NOMO-1 treated with DMSO at 0.1 percent for 48 hours (cell line): ENCODE measurements around the gene CERKL.
A peak's percentile ranks its signal among the peaks of the same experiment; 100 is the strongest.

Experiments used
- DNase-seq: peaks from one replicate; lab custom pipeline; 2025; ENCODE audit not compliant: unreplicated experiment; lab: John Stamatoyannopoulos, UW

The CERKL gene

DNA sequence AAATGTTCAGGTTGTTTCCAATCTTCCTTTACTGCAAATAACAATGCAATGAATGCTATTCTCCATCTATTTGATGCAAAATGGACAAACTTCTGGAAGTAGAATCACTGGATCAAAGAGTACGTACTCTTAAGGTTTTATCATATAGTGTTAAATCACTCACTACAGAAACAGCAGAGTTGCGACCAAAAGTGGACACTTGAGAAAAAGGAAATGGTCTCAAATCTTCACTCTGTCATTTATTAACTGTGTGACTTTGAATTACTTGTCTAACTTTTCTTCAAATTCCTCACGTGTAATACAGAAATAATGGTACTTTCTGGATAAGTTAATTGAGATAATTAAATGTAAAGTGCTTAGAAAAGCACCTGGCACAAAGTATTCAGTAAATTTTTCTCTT, 78.1 kb downstream of the CERKL start:
- no peak for DNase-seq

DNA sequence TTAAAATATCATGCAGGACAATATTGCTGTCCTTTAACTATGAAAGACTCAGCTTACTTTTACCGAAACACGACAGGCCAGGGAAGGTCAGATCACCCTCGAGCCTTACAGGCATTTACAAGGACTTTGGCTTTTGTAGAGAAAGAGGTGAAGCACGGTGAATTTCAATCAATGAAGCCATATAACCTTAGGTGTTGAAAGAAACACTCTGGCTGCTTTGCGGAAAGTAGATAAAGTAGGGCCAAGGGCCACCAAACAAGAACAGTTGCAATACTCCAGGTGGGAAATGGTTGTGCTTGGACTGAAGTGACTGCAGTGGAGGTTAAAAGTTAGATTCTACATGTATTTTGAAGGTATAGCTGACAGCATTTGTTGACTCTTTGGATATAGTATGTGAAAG, 80.5 kb downstream of the CERKL start:
- DNase-seq, result no peak

DNA sequence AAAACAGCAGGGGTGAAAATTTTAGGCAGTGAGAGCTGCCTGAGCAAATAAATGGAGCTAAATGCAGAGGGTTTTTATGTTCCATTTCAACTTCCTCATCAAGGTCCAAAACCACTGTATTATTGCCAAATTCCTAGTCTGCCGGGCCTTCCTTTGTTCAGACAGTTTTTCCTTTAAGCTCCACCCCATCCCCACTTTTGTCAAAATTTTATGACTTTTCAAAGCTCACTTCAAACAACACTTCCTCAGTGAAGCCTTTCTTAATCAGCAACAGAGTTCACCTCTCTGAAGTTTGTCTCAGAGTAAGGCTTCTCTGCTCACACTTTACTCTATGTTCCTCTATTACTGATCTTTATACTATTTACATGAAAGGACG, 81.3 kb downstream of the CERKL start:
- peak; percentile 93 for DNase-seq

DNA sequence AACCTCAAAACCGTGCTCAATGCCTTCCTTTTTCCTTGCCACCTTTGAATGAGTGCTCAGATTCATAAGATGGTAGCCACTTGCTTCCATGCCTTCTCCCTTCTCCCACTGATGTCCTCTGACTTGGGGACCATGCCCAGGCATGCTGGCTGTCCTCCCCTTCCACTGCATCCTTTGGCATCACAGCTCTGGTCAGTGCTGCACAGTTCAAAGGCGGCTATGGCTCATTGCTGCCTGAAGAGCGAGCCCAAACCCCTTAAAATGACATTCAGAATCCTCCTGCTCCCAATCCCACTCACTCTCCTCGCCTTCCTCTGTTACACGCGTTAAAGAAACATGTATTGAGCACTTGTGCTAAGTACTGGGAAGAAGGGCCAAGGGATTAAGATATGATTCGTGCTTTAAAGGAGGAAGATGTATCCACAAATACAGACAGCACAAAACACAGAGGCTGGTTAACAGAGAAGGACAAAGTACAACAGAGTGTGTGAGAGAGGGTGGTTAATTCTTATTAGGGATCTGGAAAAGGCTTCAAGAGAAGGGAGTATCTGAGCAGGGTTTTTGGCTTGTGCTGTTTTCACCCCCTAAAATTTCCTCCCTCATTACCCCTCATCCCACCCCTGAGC, 81.8 kb downstream of the CERKL start:
- DNase-seq, result no peak

DNA sequence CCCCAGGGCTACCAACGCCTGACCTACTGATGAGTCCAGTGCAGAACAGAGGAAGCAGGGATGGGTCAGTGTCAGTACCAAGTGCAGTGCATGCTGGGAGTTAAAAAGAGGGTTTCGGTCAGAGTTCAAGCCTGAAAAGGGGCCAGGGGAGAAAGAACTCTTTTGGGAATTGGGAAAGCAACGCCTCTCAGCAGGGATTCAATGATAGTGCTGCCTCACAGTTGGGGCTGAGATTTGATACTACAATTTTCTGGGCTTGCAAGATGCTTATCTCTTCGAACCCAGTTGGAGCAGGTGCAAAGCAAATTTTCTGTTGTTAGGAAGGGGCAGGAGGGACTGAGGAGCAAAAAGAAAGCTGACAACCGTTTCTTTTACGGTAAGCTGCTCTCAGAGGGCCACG, 82.6 kb downstream of the CERKL start:
- DNase-seq, result no peak

DNA sequence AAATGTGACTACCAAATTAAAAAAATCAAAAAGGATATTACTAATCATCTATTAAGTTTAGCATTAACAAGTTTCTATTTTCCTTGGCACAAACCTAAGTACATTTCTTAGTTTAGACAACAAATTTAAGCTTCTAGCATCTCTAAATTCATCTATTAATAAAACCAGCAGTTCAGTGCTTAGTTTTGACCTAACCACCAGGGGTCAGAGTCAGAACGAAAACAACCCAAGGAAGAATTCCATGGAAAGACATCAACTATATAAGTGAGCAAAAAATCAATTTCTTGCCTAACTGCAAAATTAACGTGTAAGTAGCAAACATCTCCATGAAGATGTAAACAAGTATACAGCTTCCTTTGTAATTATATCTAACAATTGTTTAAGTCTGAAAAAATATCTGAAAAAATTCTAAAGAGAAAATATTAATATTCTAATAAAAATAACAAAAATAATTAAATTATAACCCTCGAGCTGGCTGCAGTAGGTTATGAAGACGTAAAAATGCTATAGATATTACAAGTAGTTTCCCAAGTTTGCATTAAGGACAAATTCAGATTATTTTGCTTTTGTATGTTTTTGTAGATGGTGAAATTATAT, 83.7 kb downstream of the CERKL start:
- peak; percentile 32 for DNase-seq

DNA sequence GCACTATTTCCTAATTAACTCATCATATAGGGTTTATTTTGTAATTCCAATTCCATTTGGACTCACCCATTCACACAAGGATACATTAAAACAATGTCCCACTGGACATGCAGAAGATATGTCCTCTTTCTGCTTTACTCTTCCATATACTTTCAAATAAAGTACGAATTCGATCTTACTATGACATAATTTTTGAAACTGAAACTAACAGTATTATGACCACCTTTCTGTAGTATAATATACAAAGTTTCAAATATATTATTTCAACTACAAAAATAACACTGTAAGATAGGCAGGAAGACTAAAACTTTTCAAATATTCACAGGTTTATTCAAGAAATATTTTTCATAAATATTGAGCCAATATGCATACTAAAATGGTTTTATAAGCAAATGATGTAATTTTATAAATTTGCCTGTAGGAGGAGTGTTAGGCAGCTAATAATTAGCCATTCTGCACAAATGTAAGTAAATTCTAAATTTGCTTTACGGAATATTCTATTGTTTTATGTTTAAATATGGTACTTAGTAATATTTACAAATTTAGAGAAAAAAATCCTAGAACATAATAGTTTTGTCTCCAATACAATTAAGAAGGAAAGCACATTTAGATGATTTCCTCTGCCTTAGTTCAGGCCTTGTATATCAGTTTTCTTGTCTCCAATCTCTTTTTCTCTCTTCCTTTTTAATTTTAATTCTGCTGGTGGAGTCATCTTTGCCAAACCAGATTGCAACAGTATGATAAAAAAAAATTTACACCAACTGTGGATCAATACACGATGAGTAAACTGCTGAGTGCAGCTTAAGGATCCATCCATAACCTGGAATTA, 85.9 kb downstream of the CERKL start:
- DNase-seq, result peak; percentile 30

DNA sequence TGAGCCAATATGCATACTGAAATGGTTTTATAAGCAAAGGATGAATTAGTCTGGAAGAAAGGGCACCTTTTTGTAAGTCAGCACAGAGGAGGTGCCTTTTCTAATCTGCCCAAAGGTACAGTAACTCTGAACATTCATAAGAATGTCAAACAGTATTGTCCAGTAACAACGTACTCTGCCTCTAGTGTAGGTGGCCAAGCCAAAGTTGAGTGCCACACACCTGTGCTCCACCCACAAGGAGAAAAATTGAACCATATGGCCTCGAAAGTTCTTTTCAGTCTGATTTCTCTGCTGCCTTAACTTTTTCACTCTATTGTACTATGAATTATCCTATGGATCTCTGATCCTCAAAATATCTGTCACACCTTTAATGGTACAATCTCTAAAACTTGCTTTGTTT, 86.8 kb downstream of the CERKL start:
- no peak for DNase-seq

DNA sequence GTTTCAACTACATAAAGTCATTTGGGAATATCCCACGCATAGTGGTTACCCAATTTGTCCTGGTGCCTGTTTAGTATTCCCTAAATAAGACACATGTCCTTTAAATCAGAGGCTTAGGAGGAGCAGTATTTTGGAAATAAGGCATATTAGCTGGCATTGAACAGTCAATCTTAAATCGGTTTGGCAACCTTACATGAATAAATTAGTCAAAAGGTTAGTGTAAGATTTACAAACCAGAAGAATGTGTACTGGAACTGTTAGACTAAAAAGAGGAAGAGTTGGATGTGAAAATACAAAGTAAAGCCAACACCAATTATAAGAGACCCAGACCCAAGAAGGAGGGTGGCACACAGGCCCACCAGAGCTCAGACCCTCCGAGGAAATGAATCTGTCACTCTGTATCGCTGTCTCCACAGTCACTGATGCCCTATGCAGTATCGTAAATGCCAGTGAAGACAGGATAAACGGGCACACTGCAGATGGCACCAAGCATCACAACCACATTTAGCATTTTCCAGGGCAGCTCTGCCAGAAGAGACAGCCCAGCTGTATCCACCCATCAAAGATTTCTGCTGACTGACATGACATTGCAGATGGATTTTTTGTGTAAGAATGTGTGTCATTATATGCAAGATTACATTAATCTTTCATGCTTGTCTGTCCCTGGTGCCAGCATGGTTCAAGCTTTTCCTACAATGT, 90.4 kb downstream of the CERKL start:
- DNase-seq, result no peak

DNA sequence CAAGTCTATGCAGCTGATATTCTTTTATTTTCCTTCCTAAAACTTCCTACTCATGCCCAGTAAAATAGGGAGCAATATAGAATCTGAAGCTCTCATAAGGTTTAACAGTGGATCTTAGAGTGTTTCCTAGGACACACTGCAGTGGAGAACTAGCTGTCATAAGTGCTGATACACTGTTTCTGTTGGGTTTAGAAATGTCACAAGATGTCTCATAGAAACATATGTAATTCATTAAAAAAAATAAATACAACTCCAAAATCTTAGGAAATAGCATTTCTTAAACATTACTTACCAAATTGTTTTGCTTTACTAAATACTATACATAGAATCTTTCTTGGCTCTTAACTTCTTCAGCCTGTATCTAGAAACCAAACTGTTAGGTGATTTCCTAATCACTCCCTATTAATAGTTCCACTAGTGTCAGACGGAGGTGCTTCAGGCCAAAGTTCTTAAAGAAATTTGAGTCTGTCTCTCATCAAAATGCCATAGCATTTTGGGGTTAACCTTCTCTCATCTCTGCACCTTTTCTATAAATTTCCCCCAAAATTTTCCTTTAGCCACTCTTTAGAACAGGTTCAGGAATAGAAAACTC, 93.7 kb downstream of the CERKL start:
- peak; percentile 32 for DNase-seq

DNA sequence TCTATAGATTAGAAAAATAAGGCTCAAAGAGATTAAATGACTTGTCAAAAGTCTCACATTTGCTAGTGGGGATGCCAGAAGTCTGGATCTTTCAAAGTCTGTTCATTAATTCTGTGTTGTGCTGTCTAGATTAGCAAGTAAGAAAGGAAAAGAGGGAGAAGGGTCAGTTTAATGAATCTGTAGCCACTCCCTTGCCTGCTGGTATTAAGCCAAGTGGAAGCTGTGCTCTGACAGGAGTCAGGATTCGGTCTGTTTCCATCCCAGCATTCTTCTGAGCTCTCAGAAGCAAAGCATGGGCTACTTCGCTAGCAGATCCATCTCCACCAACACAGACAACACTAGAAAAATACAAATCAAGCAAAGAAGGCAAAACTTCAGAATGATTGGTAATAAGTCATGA, 98.5 kb downstream of the CERKL start:
- DNase-seq, result no peak

DNA sequence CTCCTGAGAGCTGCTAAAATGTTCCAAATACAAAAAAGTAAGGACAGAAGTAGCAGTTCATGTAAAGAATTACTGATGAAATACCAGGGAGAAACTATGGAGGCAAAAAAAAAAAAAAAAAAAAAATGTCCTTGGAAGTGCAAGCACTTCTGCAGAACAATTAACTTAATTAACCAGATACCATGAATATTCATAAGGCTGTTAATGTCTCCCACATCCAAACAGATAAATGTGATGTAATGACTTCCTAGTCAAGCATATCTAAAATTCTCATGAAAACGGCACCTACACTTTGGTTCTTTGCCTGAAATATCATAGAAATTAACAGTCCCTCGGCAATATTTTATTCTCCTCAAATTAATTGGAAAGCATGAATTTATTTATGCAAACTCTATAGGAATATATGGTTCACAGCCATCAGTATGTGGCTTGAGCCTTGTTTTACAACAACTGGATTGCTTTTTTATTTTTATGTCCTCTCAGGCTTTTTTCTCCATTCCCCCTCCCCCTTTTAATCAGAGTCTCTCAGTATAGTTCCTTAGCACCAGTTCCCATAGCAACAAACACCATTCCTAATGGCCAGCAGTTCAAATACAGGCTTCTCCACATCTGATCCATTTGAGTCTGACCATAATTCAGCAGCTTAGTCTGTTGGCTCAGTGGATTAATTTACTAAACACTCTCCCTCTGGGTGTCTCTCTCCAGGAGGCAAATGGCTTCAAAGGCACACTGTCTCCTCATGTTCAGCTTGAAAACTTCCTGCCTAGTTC, 102.7 kb downstream of the CERKL start:
- DNase-seq, result no peak

DNA sequence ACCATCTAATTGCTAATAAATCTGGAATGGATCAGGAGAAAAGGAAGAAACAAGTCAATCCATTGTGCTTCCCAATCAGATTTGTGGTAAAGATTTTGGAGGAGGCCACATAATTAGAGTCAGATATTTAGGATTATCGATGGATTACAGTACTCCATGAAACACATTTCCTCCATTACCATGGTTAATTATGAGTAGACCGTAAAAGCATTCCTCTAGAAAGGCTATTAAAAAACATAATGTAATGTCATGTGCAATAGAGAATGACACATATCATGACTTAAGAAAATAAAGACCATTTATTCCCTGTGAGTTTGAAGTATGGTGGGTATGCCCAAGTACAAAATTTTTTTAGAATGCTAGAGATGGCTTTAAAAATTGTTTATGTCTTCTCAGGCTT, 103.7 kb downstream of the CERKL start:
- no peak for DNase-seq

DNA sequence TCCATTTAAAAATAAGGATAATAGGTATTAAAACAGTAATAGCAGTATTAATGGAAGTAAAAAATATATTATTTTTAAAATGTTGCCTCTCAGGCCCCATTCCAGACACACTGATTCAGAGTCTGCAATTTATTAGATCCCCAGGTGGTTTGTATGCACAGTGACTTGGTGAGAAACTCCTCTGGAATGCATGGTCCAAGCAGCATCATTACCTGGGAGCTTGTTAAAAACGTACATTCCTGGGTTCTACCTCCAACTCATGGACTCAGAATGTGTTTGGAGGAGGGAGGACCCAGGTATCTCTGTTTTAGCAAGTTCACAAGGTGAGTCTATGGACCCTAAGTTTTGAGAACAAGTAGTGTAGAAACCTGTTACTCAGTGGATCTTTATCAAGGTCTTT, 104.1 kb downstream of the CERKL start:
- no peak for DNase-seq

DNA sequence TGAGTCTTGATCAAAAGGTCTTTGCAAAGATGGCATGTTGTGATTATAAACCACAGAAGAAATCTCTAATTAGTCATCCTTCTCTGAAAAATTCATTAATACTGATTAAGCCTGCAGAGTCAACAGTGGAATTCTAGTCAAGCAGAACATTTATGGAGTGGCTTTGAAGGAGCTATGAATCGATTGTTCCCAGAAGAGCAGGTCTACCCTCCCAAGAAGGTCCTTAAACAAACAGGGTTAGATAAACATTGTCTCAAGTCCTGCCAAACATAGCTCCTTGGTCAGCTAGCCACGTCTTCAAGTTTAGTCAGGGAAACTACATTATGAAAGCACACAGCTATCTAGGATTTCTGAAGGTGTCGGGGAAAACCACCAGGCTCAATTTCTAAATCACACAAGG, 110.8 kb downstream of the CERKL start:
- DNase-seq, result no peak

DNA sequence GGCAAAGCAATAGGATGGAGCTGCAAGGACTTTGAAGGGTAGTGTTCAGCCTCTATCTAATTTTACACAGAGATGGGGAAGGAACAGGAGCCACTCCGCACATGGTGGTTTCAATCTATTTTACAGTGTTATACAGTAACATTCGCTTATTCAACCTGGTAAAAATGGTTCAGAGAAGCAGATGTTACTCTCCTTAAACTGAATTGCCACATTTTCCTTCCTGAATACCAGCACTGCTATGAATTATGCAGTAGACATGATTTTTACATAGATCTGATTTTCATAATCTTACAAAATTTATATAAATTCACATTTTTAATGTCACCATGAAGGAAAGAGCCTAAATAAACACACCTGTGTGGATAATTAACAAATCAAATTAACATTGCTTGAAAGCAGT, 114.7 kb downstream of the CERKL start:
- DNase-seq, result no peak

DNA sequence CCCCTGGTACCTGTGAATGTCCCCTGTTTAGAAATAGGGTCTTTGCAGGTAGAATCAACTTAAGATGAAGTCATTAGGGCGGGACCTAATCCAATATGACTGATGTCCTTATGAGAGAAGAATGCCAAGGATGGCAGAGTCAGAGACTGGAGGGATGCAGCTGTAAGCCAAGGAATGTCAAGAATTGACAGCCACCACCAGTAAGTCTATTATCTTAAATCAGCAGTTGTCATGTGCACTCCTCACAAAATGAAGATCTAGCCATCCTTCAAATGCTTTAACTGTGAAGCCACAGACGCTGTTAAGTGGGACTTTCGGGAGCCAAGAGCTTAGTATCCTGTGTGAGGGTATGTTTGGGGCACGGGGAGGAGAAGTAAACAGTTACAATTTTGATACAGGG, 116.5 kb downstream of the CERKL start:
- no peak for DNase-seq

DNA sequence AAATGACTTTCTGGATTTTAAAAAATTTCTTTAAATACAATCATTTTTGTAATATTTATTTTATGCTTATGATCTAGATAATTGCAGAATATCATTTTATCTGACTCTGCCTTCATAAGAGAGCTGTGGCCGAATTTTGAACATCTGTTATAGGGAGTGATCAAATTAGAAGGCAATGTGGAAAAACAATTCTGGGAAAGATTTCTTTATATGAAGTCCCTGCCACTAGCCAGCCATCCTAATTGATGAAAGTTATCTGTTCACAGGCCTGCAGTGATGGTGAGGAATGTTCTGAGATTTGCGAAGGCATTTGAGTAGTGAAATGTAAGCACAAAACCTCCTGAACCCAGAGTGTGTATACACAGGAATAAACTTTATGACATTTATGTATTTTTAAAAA, 120.2 kb downstream of the CERKL start:
- no peak for DNase-seq

DNA sequence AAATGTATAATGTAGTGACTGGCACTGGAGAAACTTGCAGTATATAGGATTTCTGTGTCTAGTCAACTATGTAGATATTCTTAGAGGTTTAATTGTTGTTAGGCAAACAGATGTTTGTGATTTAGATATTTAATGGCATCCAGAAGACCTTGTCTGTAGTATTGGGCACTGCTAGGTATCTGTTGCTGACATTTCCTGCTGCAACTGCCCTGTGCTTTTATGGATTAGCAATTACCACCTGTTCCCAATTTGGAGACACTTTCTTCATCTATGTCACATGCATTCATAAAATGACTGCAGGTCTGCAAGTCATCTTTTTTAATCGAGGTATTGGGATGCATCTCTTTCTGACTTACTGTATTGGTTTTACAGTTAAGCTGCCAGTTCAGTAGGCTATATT, 128.5 kb downstream of the CERKL start:
- no peak for DNase-seq

DNA sequence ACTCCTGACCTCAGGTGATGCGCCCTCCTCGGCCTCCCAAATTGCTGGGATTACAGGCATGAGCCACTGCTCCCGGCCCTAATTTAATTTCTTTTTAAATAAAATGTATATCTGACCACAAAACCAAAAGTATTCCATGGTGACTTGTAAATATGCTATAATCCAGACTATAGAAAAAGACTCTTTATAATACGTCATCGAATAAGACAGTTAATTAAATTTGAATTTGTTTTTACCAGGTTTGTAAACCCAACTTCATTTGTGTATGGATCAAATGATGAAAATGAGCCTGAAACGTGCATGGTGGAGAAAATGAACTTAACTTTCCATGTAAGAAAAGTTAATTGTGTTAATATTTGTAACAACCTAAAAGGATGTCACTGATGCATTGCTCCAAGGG, 129.8 kb downstream of the CERKL start:
- DNase-seq, result no peak

DNA sequence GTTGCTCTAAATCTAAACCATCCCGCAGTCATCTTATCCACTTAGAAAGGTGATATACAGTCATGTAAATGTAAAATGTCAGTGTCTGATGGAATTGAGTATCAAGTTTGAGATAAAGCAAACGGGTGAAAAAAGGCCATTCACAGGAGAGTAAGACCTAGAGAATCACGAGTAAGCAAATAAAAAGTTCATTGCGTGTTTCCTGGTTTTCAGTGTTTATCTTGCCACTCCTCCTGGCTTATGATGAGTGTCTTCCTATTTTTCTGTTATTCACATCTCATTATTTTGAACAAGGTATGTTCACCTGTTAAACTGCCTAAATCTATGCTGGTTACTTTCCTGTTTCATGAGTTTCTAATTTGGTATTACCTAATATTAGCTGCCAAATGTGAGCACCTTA, 130.9 kb downstream of the CERKL start:
- DNase-seq, result no peak
